Activated naive CD8-positive, alpha-beta T cell treated with anti-CD3 and anti-CD28 coated beads for 36 hours (primary cell): ENCODE results near the gene INPP4A. TPM values are rescaled to one million over a fixed set of nuclear protein-coding genes. Genes with fewer than 3 reads are reported as not detected.
A peak's percentile ranks its signal among the peaks of the same experiment; 100 is the strongest.

Experiments used
- DNase-seq: peaks from one replicate; pipeline ENCODE4 v3.0.0; 2021
- H3K27ac Mint-ChIP-seq: one replicate; pipeline ENCODE4 v1.8.0; 2022; ENCODE audit warnings: mild to moderate bottlenecking, moderate library complexity, mixed read lengths
- H3K27me3 Mint-ChIP-seq: one replicate; pipeline ENCODE4 v1.8.0; 2022; ENCODE audit warnings: mild to moderate bottlenecking, mixed read lengths
- H3K36me3 Mint-ChIP-seq: one replicate; pipeline ENCODE4 v1.8.0; 2021; ENCODE audit warnings: mild to moderate bottlenecking, mixed read lengths
- H3K4me1 Mint-ChIP-seq: one replicate; pipeline ENCODE4 v1.8.0; 2021; ENCODE audit warnings: mixed read lengths
- H3K4me3 Mint-ChIP-seq: one replicate; pipeline ENCODE4 v1.8.0; 2022; ENCODE audit warnings: mild to moderate bottlenecking, moderate library complexity, mixed read lengths
- H3K9me3 Mint-ChIP-seq: one replicate; pipeline ENCODE4 v1.8.0; 2022; ENCODE audit warnings: mixed read lengths
- total RNA-seq, 2 experiments: library from RNA; stranded (reverse); gene quantifications; one replicate each; pipeline ENCODE4 v1.2.3, GENCODE V29; 2021

The INPP4A gene
- total RNA-seq, 2 experiments from 2014 or later, result 31.6 to 31.9 TPM

DNA sequence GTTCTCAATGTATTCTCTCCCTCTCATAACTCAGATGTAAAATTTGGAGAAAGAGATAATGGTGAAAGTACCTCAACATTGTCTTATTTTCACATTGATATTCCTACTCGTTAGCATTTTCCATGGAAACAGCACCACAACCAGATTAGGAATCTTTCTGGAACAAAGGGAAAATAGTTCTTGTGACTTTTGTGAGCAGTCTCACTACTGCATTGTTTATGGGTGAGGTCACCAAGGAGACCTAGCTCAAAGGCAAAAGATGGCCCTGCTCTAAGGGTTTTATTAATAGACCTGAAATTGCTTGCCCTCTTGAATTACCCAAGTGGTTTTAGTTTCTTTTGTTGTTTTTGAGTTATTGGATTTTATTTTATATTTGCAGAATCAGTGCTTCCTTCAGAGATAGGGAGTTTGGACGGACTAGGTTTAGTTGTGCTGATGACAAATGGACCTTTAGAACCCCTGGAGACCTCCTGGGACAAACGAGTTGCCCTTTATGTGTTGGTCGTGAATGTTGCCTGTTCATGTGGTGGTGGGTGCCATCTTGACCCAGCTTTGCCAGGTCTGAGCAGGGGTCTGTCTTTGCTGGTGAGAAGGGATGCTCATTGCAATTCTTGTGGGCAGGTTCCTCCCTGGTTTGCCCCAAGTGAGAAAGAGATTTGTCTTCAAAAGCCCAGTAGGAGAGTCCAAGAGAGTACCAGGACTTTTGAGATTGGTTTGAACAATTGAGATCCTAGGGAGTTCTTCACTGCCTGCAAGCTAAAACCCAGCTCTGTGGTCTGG, 58.1 kb downstream of the INPP4A start:
- Mint-ChIP-seq H3K27me3 (no peaks in the 10 kb centered on the region), H3K4me1 (peaks cover 61% of the 10 kb centered on the region), H3K36me3 (peaks cover 37% of the 10 kb centered on the region), H3K9me3 (no peaks in the 10 kb centered on the region), H3K27ac (no peak overlapping the region), H3K4me3 (no peak overlapping the region)
- no peak for DNase-seq

DNA sequence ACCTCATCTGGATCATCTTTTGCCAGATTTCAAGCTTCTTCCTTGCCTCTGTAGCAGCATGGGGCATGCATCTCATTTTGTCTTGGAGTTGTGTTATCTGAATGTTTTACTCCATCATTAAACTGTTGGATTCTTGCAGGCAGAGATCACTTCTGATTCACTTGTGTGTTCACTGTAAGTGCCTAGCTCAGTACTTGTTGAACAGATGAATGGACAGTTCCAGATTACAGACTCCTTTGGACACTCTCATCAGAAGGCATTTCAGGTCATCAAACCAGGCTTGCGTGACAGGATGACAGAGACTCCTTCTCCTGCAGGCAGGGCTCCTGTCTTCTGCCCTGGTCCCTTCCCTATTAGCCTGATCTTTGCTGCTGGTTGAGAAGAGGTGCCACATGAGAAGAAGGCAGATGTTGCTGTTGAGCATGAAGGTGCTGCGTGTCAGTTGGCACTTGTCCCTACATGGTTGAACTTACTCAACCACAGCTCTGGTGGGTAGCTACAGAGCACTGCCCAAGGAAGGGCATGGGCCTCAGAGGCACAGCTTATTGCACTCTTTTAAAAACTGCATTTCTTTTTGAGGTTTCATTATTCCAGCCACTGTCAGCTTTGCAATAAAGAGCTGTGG, 58.9 kb downstream of the INPP4A start:
- no peak for DNase-seq
- no peak overlapping the region for H3K4me3 Mint-ChIP-seq
- peaks cover 69% of the 10 kb centered on the region for H3K4me1 Mint-ChIP-seq
- no peaks in the 10 kb centered on the region for H3K27me3 Mint-ChIP-seq
- H3K9me3 Mint-ChIP-seq, result no peaks in the 10 kb centered on the region
- peaks cover 30% of the 10 kb centered on the region for H3K36me3 Mint-ChIP-seq
- no peak overlapping the region for H3K27ac Mint-ChIP-seq

DNA sequence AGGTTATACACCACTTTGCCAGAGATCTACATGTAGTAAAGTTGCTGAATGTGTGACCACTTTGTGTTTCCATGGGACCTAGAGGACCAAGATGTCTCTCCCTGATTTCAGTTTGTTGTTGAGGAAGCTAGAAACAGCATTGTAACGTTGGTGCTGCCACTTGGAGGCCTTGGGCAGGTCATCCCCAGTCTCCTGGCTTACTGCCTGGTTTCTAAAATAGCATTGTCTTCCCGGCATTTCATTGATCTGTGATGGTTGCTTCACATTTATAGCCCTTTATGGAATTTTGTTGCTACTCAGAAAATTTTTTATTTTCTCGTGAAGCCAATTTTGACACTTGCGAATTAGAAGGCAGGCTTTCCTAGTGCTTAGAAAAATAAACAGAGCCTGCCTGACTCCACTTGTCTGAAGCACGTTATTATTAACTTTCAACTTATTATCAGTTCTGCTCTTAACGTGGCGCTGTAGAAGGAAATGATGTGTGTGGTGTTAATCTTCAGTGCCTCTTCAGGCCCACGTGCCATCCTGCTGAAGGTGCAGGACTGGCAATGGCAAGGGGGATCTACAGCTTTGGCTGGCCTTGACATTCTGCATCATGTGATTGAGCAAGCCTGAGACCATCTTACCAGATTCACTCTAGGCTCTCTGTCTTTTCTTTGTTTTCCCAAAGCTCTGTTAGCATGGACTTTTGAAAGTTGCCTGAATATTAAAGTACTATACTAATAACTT, 59.9 kb downstream of the INPP4A start:
- H3K27ac Mint-ChIP-seq, result peak overlapping the region; percentile 35
- peaks cover 73% of the 10 kb centered on the region for H3K4me1 Mint-ChIP-seq
- H3K36me3 Mint-ChIP-seq, result peaks cover 27% of the 10 kb centered on the region
- no peak overlapping the region for H3K4me3 Mint-ChIP-seq
- H3K9me3 Mint-ChIP-seq, result no peaks in the 10 kb centered on the region
- H3K27me3 Mint-ChIP-seq, result no peaks in the 10 kb centered on the region
- no peak for DNase-seq

DNA sequence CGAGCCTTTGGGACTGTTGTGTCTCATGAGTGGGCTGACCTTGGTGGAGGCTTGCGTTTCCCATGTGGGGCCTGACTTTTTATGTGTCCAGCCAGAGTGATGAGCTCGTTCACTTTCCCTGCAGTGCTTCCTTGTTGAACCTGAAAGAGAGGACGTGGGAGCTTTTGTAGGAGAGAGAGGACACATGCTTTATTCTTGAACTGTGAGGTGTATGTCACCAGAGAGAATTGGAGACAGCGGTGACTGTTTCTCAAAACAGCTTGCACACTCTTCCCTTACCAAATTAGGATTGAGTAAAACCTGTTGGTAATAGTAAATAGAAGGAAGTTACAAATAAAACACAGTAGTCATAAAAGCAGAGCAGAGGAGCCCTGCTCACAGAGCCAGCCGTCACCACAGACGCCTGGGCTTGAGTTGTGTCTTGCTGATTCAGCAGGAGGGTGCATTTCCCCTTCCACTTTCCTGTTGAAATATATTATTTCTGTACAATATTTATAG, 60.7 kb downstream of the INPP4A start:
- Mint-ChIP-seq H3K9me3 (no peaks in the 10 kb centered on the region), H3K36me3 (peaks cover 25% of the 10 kb centered on the region), H3K4me1 (peaks cover 77% of the 10 kb centered on the region), H3K27me3 (no peaks in the 10 kb centered on the region), H3K4me3 (no peak overlapping the region), H3K27ac (peak overlapping the region; percentile 35)
- no peak for DNase-seq

DNA sequence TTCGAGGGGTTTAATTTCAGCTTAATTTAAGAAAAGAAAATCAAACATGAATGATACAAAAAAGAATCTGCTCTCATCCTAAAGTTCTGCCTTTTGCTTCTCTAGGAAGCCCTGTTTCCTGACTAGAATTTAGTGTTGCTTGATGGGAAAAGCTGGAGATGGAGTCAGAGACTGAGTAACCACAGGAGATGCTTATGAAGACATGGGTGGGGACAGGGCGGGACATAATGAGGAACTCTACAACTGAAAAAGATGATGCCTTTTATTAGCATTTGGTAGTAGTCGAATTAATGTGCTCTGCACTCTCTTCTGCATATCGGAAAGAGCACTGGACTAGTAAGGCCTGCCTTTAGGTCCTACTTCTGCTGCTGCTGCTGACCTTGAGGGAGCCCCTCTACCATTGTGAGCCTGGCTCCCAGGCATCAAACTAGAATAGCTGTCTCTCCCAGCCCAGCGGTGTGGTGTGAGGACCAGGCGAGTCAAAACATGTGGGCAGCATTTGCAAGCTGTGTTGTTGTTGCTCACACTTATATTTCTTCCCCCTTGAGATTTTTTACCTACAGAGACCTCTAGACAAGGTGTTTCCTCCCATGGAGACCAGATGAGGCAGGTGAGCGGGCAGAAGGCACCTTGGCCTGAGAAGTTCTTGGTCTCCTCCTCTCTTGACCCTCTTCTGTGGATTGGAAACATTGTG, 61.5 kb downstream of the INPP4A start:
- no peak overlapping the region for H3K27ac Mint-ChIP-seq
- H3K9me3 Mint-ChIP-seq, result no peaks in the 10 kb centered on the region
- no peaks in the 10 kb centered on the region for H3K27me3 Mint-ChIP-seq
- H3K4me3 Mint-ChIP-seq, result no peak overlapping the region
- peaks cover 24% of the 10 kb centered on the region for H3K36me3 Mint-ChIP-seq
- peaks cover 81% of the 10 kb centered on the region for H3K4me1 Mint-ChIP-seq
- DNase-seq, result no peak

DNA sequence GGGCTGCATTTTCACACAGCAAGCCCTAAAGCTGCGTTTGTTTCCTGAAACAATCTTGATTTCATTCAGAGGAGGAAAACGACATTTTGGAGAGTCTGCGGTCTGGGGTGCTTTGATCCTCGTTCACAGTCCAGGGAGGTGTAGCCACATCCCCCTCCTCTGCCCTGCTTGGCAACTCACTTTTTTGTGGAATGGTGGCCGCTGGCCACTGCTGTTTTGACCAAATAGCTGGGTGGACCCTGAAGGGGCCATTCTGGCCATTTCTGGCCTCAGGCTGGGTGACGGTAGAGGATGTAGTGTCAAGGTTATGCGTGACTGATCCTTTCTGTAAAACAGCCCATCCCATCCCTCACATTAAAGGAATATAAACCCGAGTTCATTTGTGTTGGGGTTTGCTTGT, 62.2 kb downstream of the INPP4A start:
- no peak for DNase-seq
- H3K36me3 Mint-ChIP-seq, result peaks cover 24% of the 10 kb centered on the region
- no peak overlapping the region for H3K27ac Mint-ChIP-seq
- no peaks in the 10 kb centered on the region for H3K27me3 Mint-ChIP-seq
- no peak overlapping the region for H3K4me3 Mint-ChIP-seq
- H3K9me3 Mint-ChIP-seq, result no peaks in the 10 kb centered on the region
- peaks cover 86% of the 10 kb centered on the region for H3K4me1 Mint-ChIP-seq

DNA sequence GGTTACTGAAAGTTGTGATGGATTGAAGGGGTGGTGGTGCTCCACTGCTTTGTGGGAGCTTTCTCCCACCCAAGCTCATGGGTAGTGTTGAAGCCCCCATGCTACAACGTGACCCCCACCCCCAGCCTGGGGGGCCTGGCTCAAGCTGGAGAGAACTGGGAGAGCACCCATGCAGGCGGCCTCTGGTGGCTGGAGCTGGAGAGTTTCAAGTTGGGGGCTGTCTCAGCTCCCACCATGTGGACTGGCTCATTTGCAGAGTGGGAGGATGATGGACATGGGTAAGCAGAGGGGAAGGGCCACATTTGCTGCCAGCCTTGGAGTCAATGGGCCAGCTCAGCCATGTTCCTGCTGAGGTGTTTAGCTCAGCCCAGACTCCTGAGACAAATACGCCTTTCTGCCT, 62.8 kb downstream of the INPP4A start:
- Mint-ChIP-seq H3K27me3 (no peaks in the 10 kb centered on the region), H3K27ac (peak overlapping the region; percentile 52), H3K4me3 (no peak overlapping the region), H3K9me3 (no peaks in the 10 kb centered on the region), H3K4me1 (peaks cover 86% of the 10 kb centered on the region), H3K36me3 (peaks cover 22% of the 10 kb centered on the region)
- DNase-seq, result no peak

DNA sequence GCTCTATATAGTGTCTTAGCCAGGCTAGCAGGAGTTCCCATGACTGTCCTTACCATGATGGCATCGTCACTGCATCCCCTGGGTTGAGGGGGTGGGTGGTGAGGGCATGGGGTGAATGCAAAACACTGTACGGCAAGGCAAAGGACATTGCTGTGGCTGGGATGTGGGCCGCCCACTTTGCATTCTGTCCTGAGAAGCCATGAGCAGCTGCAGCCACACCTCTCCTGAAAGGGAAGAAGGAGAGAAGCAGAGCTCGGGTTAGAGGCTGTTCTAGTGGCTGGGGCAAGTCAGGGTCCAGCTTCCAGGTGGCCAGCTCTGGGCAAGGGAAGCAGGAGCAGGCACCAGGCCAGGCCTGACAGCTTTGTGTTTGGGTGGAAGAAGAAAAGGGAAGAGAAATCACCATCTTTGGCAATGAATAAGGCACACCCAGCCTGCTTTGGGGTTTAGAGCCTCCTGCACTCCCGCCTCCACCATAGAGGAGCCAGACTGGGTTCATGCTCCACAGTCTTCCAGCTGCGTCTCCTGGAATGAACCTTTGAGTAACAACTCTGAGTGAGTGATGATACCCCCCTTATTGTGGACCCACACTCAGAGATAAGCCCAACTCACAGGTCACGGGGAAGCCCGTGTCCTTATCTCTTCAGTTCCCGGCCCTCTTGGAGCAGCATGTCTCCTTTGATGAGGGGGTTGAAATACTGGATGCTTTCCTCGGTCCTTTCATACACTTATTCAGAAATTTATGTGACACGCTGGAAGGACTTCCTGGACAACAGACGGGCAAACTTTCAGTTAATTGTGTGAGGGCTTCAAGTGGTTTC, 63.4 kb downstream of the INPP4A start:
- no peaks in the 10 kb centered on the region for H3K9me3 Mint-ChIP-seq
- no peak for DNase-seq
- H3K27ac Mint-ChIP-seq, result peak overlapping the region; percentile 88
- H3K4me3 Mint-ChIP-seq, result peak overlapping the region; percentile 43
- H3K27me3 Mint-ChIP-seq, result no peaks in the 10 kb centered on the region
- H3K4me1 Mint-ChIP-seq, result peaks cover 86% of the 10 kb centered on the region
- H3K36me3 Mint-ChIP-seq, result peaks cover 22% of the 10 kb centered on the region

DNA sequence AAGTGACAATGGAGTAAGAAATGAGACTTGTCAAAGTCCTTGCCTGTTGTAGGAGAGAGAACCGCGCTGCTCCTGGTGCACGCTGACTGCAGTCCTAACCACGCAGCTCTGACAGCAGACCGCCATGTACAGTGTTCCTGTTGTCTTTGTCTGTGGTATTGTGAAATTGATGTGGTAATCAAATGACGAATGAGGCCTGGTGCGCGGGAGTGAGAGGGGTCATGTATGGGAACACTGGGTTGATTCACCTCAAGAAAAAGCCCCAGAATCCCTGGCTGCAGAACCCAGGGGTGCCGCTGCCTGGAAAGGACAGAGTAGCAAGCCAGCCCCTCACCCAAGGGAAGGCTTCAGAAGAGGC, 64.0 kb downstream of the INPP4A start:
- H3K27ac Mint-ChIP-seq, result peak overlapping the region; percentile 88
- DNase-seq, result peak; percentile 59
- H3K9me3 Mint-ChIP-seq, result no peaks in the 10 kb centered on the region
- H3K36me3 Mint-ChIP-seq, result peaks cover 18% of the 10 kb centered on the region
- H3K27me3 Mint-ChIP-seq, result no peaks in the 10 kb centered on the region
- peak overlapping the region; percentile 43 for H3K4me3 Mint-ChIP-seq
- peaks cover 85% of the 10 kb centered on the region for H3K4me1 Mint-ChIP-seq

DNA sequence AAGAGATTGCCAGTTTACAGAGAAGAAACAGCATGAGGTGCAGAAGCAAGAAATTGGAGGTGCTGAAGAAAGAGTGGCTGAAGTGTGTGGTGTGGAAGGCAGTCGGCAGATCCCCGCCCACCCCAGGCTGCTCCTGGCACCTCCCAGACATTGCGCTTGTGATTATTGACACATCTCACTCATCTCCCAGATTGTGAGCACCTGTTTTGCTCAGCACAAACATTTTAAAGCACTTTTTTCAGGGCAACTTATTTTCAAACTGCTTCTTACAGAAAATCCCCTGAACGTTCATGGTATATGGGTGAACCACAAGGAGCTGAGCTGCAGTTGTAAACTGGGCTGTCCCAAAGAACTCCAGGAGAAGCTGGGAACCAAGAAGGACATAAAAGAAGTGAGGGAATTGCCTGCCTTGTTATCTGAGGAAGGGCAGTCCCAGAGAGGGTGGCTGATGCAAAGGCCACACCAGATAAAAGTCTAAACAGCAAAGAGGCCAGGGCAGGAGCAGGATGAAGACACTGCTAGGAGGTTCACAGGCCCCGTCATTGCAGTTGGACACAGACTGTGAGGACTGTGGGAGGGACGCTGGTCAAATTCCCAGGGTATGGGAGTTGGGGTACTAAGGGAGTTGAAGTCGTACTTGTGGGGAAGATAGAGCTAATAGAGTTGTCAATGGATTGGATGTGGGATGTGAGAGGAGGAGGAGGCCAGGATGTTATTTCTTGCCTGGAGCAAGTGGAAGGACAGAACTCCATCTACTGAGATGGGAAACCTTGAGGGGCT, 65.1 kb downstream of the INPP4A start:
- peaks cover 13% of the 10 kb centered on the region for H3K36me3 Mint-ChIP-seq
- DNase-seq, result no peak
- H3K27ac Mint-ChIP-seq, result no peak overlapping the region
- H3K9me3 Mint-ChIP-seq, result no peaks in the 10 kb centered on the region
- no peaks in the 10 kb centered on the region for H3K27me3 Mint-ChIP-seq
- peaks cover 85% of the 10 kb centered on the region for H3K4me1 Mint-ChIP-seq
- H3K4me3 Mint-ChIP-seq, result no peak overlapping the region

DNA sequence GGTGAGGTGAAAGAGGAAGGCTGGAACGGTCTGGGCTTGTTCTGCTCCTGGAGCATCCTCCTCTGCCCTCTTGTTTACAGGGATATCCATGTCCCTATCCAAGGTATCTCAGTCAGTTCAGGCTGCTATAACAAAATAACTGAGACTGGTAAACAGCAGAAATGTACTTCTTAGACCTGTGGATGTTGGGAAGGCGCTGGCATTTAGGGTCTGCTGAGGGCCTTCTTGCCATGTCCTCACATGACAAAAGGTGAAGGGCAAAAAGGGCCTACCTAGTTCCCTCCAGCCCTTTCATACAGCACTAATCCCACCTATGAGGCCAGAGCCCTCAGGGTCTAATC, 65.6 kb downstream of the INPP4A start:
- no peaks in the 10 kb centered on the region for H3K27me3 Mint-ChIP-seq
- peaks cover 85% of the 10 kb centered on the region for H3K4me1 Mint-ChIP-seq
- H3K4me3 Mint-ChIP-seq, result no peak overlapping the region
- H3K27ac Mint-ChIP-seq, result no peak overlapping the region
- peaks cover 13% of the 10 kb centered on the region for H3K36me3 Mint-ChIP-seq
- no peak for DNase-seq
- H3K9me3 Mint-ChIP-seq, result no peaks in the 10 kb centered on the region

DNA sequence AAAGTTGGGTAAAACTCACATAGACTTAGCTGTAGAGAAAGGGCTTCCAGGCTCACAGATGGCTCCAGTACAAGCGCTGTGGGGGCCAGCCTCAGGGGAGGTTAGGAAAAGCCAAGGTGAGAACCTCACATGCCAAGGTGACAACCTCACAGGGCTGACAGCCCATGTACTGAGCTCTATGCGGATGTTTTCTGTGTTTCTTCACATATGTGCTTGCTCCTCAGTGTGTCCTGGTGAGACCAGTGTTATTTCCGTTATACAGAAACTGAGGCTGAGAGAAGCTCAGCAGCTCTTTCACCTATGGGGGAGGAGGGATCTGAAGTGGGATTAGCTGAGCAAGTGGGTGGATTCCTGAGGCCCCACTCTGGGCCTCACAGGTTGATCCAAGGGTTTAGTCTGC, 67.3 kb downstream of the INPP4A start:
- DNase-seq, result no peak
- H3K27ac Mint-ChIP-seq, result no peak overlapping the region
- H3K4me3 Mint-ChIP-seq, result no peak overlapping the region
- peaks cover 10% of the 10 kb centered on the region for H3K36me3 Mint-ChIP-seq
- no peaks in the 10 kb centered on the region for H3K27me3 Mint-ChIP-seq
- H3K4me1 Mint-ChIP-seq, result peaks cover 88% of the 10 kb centered on the region
- no peaks in the 10 kb centered on the region for H3K9me3 Mint-ChIP-seq

DNA sequence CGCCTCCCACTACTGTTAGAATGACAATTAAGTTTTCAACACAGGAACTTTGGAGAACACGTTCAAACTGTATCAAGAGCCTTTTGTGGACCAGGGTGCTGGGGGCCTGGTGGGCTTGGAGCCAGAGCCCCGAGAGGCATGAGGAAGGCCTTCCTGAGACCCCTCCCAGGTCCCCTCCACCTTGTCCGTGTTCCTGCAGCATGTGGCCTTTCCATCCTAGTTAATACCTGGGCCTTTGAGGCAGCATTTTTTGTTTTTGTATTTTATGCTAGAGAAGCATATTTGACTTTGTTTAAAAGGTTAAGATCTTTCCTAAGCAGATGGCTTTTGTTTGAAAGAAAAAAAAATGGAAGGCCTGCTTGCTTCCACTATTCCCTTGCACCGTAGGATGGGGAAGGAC, 68.0 kb downstream of the INPP4A start:
- DNase-seq, result no peak
- no peak overlapping the region for H3K4me3 Mint-ChIP-seq
- peaks cover 5% of the 10 kb centered on the region for H3K36me3 Mint-ChIP-seq
- no peak overlapping the region for H3K27ac Mint-ChIP-seq
- no peaks in the 10 kb centered on the region for H3K9me3 Mint-ChIP-seq
- no peaks in the 10 kb centered on the region for H3K27me3 Mint-ChIP-seq
- peaks cover 91% of the 10 kb centered on the region for H3K4me1 Mint-ChIP-seq
